Measurements from ENCODE around the gene DSCAML1. TPM values are rescaled to one million over a fixed set of nuclear protein-coding genes. Genes with fewer than 3 reads are reported as not detected.

DSCAML1 gene
- total RNA-seq, 1 experiment from 2014 or later: not detected

DNA sequence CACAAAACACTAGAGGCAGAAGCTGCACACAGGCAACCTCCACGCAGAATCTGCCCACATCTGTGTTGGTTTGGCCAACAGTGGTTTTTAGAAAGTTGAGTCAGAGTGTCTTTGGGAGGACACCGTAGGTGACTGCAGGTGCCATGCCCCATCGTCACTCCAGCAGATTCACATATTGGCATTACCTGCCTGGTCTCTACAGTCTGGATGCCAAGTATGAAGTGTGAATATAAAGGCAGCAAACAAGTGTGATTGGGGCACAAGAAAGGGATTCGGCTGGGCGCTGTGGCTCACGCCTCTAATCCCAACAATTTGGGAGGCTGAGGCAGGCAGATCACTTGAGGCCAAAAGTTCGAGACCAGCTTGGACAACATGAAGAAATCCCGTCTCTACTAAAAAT is 38.6 kb upstream of the DSCAML1 start:
- no peak overlapping the region for H3K4me2 ChIP-seq (ENCODE audit: low read length)
- peaks cover 3 to 7% of the 10 kb centered on the region in 2 experiments; a peak in 2 of 4 replicates for H3K4me1 ChIP-seq (ENCODE audit: control insufficient read depth in 1 of 2, insufficient read depth in 2 of 2, low read length in 2 of 2)
- H3K36me3 ChIP-seq (ENCODE audit: control insufficient read depth in 1 of 2, insufficient read depth in 2 of 2, low read length in 2 of 2): no peaks in the 10 kb centered on the region
- no peak overlapping the region for H3K4me3 ChIP-seq (replicated peaks in 1 of 2; ENCODE audit: low read depth in 1 of 2, low read length in 2 of 2)
- intact Hi-C loops (cut with micrococcal nuclease): no loop called here
- H3K9me3 ChIP-seq (ENCODE audit: control insufficient read depth in 1 of 2, insufficient read depth in 1 of 2, low read depth in 1 of 2, low read length in 2 of 2): no peaks in the 10 kb centered on the region
- RAD21 ChIA-PET (ENCODE audit: low non-redundant PET in 1 of 2, low total read pairs in 2 of 2, uncharacterized antibody in 2 of 2, unreplicated experiment in 2 of 2): no interaction called here
- H3K27ac ChIP-seq (ENCODE audit: low read depth, low read length): no peak overlapping the region
- POLR2A ChIA-PET: no interaction called here
- H3K9ac ChIP-seq (ENCODE audit: low read length): no peak overlapping the region
- no peak for TF ChIP-seq CBX3 (IDR thresholded peaks at IDR 0.05; ENCODE audit: low read depth)
- no peak for TF ChIP-seq TCF7L2 (IDR thresholded peaks at IDR 0.05; ENCODE audit: borderline replicate concordance, extremely low read depth, insufficient read depth, insufficient read length)
- no peak for TF ChIP-seq SP1 (IDR thresholded peaks at IDR 0.05; ENCODE audit: low read depth)
- peaks cover 7% of the 10 kb centered on the region; the same call in 1 of the 2 replicates for H3K27me3 ChIP-seq (ENCODE audit: insufficient read depth, low read length)
- no peaks in the 10 kb centered on the region for H3K79me2 ChIP-seq (ENCODE audit: insufficient read depth, low read length)
- no TSS peak for BruUV-seq (replicated peaks)
- H2AFZ ChIP-seq (ENCODE audit: low read depth, low read length, poor library complexity, severe bottlenecking): no peak overlapping the region
- no peaks in the 10 kb centered on the region for H4K20me1 ChIP-seq (ENCODE audit: insufficient read depth)
- H3K9me2 ChIP-seq (ENCODE audit: insufficient read depth): no peaks in the 10 kb centered on the region
- ATAC-seq (no peak), DNase-seq (ENCODE audit: low read depth, low spot score) (no peak)
- CTCF ChIA-PET: interaction anchor here (0.7 kb wide), 1 partner anchor 9 kb away, joined by 3 read pairs; no protein-coding TSS in a partner anchor

DNA sequence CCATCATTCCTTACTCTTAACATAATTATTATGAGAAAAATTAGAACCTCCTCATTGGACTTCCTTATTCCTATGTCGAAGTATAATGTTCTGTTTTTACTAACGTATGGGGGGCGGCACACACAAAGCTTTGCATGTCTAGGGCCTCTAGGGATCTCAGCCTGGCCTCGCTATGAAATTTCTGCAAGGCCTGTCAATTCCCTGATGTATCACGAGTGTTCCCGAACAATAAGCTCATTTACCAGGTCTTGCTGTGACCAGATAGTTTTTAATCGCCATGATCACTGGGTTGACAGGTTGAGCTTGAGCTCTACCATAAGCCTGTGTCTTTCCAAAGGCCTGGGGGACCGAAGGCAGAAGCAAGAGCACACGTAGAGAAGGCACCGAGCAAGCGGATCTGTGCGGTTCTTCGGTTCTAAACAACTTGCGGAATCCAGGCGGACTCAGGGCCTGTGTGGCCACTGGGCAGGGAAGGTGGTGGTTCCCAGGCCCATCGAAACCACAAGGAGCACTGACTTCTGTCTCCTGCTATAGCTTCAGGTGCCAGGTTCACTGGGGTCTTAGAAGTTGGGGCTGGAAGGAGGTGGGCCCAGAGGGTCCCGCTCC is 37.9 kb upstream of the DSCAML1 start:
- DNase-seq (ENCODE audit: low read depth, low spot score) (no peak), ATAC-seq (no peak)
- H3K4me1 ChIP-seq (ENCODE audit: control insufficient read depth in 1 of 2, insufficient read depth in 2 of 2, low read length in 2 of 2): peaks cover 3 to 7% of the 10 kb centered on the region in 2 experiments; a peak in 2 of 4 replicates
- no peaks in the 10 kb centered on the region for H3K79me2 ChIP-seq (ENCODE audit: insufficient read depth, low read length)
- ChIA-PET POLR2A (no interaction called here), RAD21 (ENCODE audit: low non-redundant PET in 1 of 2, low total read pairs in 2 of 2, uncharacterized antibody in 2 of 2, unreplicated experiment in 2 of 2) (interaction anchor here in 1 of 2 experiments (0.8 kb wide), 1 partner anchor 219 kb away, joined by 4 read pairs; no protein-coding TSS in a partner anchor), CTCF (interaction anchor here (0.7 to 2.2 kb wide), 3 partner anchors 9 to 112 kb away, joined by 3 to 7 read pairs (median 3); no protein-coding TSS in a partner anchor)
- no peak overlapping the region for H3K9ac ChIP-seq (ENCODE audit: low read length)
- TF ChIP-seq ZFX (IDR thresholded peaks at IDR 0.05) (no peak), POLR2AphosphoS5 (IDR thresholded peaks at IDR 0.05; ENCODE audit: low read depth, low read length) (no peak), POLR2A (IDR thresholded peaks at IDR 0.05; ENCODE audit: borderline replicate concordance, extremely low read depth, insufficient read depth, insufficient read length) (no peak), EGR1 (IDR thresholded peaks at IDR 0.05; ENCODE audit: low read depth) (no peak), JUND (IDR thresholded peaks at IDR 0.05) (no peak), EZH2 (IDR thresholded peaks at IDR 0.05) (no peak), ZNF274 (IDR thresholded peaks at IDR 0.05; ENCODE audit: low read depth, low read length) (no peak), CBX3 (IDR thresholded peaks at IDR 0.05; ENCODE audit: low read depth) (no peak), TCF7L2 (IDR thresholded peaks at IDR 0.05; ENCODE audit: borderline replicate concordance, extremely low read depth, insufficient read depth, insufficient read length) (no peak), FOSL1 (IDR thresholded peaks at IDR 0.05; ENCODE audit: low read depth) (no peak), ELF1 (IDR thresholded peaks at IDR 0.05; ENCODE audit: borderline replicate concordance, low read depth) (no peak)
- TF ChIP-seq, protein P1, sequence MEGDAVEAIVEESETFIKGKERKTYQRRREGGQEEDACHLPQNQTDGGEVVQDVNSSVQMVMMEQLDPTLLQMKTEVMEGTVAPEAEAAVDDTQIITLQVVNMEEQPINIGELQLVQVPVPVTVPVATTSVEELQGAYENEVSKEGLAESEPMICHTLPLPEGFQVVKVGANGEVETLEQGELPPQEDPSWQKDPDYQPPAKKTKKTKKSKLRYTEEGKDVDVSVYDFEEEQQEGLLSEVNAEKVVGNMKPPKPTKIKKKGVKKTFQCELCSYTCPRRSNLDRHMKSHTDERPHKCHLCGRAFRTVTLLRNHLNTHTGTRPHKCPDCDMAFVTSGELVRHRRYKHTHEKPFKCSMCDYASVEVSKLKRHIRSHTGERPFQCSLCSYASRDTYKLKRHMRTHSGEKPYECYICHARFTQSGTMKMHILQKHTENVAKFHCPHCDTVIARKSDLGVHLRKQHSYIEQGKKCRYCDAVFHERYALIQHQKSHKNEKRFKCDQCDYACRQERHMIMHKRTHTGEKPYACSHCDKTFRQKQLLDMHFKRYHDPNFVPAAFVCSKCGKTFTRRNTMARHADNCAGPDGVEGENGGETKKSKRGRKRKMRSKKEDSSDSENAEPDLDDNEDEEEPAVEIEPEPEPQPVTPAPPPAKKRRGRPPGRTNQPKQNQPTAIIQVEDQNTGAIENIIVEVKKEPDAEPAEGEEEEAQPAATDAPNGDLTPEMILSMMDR (IDR thresholded peaks at IDR 0.05 in 2 of 3, conservative IDR thresholded peaks at IDR 0.05 in 1 of 3; ENCODE audit: borderline replicate concordance in 1 of 3, insufficient read depth in 1 of 3, low read depth in 2 of 3, low read length in 2 of 3): no peak
- TF ChIP-seq, protein P2, sequence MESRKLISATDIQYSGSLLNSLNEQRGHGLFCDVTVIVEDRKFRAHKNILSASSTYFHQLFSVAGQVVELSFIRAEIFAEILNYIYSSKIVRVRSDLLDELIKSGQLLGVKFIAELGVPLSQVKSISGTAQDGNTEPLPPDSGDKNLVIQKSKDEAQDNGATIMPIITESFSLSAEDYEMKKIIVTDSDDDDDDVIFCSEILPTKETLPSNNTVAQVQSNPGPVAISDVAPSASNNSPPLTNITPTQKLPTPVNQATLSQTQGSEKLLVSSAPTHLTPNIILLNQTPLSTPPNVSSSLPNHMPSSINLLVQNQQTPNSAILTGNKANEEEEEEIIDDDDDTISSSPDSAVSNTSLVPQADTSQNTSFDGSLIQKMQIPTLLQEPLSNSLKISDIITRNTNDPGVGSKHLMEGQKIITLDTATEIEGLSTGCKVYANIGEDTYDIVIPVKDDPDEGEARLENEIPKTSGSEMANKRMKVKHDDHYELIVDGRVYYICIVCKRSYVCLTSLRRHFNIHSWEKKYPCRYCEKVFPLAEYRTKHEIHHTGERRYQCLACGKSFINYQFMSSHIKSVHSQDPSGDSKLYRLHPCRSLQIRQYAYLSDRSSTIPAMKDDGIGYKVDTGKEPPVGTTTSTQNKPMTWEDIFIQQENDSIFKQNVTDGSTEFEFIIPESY (IDR thresholded peaks at IDR 0.05; ENCODE audit: extremely low read depth, insufficient replicate concordance, low read length): no peak
- no peak overlapping the region for H3K4me3 ChIP-seq (replicated peaks in 1 of 2; ENCODE audit: low read depth in 1 of 2, low read length in 2 of 2)
- no peak overlapping the region for H3K4me2 ChIP-seq (ENCODE audit: low read length)
- no TSS peak for BruUV-seq (replicated peaks)
- H3K9me2 ChIP-seq (ENCODE audit: insufficient read depth): no peaks in the 10 kb centered on the region
- intact Hi-C loops (cut with micrococcal nuclease): no loop called here
- no peaks in the 10 kb centered on the region for H3K9me3 ChIP-seq (ENCODE audit: control insufficient read depth in 1 of 2, insufficient read depth in 1 of 2, low read depth in 1 of 2, low read length in 2 of 2)
- H3K27ac ChIP-seq (ENCODE audit: low read depth, low read length): no peak overlapping the region
- peaks cover 7% of the 10 kb centered on the region; the same call in 1 of the 2 replicates for H3K27me3 ChIP-seq (ENCODE audit: insufficient read depth, low read length)
- H4K20me1 ChIP-seq (ENCODE audit: insufficient read depth): no peaks in the 10 kb centered on the region
- H3K36me3 ChIP-seq (ENCODE audit: control insufficient read depth in 1 of 2, insufficient read depth in 2 of 2, low read length in 2 of 2): no peaks in the 10 kb centered on the region
- no peak overlapping the region for H2AFZ ChIP-seq (ENCODE audit: low read depth, low read length, poor library complexity, severe bottlenecking)

Measured in HCT116 (cell line).